Amniotic stem cell (primary cell): ENCODE measurements around the gene TLR6.
A peak's percentile ranks its signal among the peaks of the same experiment; 100 is the strongest.
"Not testable (repeated sequence)": the region's sequence is repeated elsewhere in the genome, so short reads cannot be mapped to it uniquely, and the experiment has no call there.

Experiments used
- DNase-seq: peaks from one replicate; lab custom pipeline; 2025; lab: John Stamatoyannopoulos, UW

Gene TLR6

GRCh38 chr4:38820329-38821061, 36.1 kb downstream of the TLR6 start:
- no peak for DNase-seq

DNA sequence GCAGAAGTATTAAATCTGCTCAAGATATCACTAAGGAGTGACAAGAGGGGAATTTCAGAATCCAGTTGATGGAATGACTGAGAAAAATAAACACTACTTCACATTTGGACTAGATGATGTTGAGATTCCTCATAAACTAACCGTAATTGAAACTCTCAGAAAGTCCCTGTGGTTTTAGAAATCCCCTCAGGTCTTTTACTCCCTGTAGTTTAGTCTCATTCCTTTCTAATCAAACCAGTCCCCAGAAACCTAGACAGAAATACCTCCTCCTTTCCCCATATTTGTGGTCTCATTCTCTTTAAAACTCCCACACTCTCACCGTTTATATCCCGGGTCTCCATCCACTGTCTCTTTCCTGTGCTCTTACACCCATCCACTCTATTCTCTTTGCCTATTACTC, 37.0 kb downstream of the TLR6 start:
- peak; percentile 4 for DNase-seq

DNA sequence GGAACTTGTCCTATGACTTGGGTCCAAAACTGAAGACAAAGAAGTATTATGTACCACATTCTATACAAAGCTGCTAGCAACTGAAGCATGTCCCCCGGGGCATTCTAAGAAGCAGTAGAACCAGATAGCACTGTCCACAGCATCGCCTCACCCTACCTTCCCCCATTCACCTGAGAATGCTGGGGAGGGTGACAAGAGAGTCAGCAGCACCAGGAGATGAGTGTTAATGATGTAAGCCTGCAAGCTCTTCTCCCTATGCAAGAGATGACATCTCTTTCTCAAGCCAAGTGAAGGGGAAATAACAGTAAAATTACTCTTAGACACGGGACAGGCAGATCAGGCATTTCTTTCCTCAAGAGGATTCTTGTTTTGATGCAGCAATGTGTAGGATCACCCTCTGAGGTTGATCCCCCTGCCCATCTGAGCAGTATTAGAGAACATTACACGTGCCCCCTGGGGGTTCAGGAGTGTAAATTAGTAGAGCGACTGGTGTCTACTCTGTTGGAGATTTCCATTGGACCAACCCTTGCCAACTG, 38.1 kb downstream of the TLR6 start:
- DNase-seq = no peak

- no peak for DNase-seq
These were observed 40.5 kb downstream of the TLR6 start for GRCh38 chr4:38815885-38816782.

DNA sequence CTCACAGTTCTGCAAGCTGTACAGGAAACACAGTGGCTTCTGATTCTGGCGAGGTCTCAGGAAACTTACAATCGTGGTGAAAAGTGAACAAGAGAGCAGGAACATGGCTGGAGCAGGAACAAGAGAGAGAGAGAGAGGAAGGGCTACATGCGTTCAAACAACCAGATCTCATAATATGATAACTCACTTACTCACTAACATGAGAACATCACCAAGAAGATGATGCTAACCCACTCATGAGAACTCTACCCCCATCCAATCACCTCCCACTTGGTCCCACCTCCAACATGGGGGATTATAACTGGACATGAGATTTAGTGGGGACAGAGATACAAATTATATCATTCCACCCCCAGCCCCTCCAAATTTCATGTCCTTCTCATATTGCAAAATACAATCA, 42.2 kb downstream of the TLR6 start:
- DNase-seq = no peak

DNA sequence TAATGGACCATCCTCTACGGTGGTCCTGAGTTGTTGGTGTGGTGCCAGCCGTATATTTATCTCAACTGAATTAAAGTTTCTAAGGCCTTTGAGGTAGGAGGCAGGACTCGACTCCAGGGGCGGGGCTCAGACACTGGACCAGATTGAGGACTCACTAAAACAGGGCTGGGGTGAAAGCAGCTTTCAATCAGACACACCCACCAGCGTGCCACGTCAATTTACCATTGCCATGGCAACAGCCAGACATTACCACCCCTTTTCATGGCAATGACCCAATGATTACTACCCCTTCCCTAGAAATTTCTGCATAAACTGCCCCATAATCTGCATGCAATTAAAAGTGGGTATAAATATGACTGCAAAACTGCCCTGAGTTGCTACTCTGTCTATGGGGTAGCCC, 45.3 kb downstream of the TLR6 start:
- DNase-seq = no peak

DNA sequence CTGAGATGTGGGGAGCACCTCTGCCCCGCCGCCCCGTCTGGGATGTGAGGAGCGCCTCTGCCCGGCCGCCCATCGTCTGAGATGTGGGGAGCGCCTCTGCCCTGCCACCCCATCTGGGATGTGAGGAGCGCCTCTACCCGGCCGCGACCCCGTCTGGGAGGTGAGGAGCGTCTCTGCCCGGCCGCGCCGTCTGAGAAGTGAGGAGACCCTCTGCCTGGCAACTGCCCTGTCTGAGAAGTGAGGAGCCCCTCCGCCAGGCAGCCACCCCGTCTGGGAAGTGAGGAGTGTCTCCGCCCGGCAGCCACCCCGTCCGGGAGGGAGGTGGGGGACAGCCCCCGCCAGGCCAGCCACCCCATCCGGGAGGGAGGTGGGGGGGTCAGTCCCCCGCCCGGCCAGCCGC, 49.2 kb downstream of the TLR6 start:
- DNase-seq = not testable (repeated sequence)

DNA sequence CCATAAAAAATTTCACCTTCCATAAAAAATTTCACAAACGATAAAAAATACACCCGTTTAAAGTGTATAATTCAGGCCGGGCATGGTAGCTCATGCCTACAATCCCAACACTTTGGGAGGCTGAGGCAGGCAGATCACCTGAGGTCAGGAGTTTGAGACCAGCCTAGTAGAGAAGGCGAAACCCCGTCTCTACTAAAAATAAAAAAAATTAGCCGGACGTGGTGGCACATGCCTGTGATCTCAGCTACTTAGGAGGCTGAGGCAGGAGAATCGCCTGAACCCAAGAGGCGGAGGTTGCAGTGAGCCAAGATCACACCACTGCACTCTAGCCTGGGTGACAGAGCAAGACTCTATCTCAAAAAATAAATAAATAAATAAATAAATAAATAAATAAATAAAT, 50.4 kb downstream of the TLR6 start:
- DNase-seq = not testable (repeated sequence)

DNA sequence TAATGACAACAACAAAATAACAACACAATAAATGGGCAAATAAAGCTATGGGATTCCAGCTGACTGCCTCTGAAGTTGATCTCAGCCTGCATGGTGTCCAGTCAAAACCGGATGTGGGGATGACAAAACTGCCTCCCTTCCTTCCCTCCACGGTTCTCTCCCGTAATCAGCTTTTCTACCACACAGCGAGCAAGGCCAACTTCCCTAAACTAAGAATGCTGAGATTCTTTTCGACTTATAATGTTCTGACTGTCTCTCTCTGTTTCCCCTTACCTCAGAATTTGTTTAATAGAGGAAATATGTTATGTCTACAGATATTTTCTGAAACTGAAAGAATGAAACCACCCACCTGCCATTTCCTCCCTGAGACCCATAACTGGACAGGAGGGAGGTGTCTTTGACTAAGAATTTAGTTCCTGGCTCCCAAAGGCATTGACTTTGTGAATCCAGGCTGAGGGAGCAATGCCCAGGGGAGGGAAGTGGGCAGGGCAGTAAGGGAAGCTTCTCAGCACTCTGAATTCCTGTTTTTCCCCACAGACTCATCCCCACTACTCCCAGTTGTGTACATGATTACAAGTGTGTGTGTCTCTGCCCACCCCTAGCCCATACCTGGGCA, 51.0 kb downstream of the TLR6 start:
- DNase-seq = no peak

- peak; percentile 25 for DNase-seq
These were observed 51.8 kb downstream of the TLR6 start, which contains the start of gene TLR1 for GRCh38 chr4:38804654-38805295. Gene TLR1 (minus strand): TSS chr4:38804791. CDS start chr4:38798831, 5,960 bp downstream.

GRCh38 chr4:38803833-38804653, 52.6 kb downstream of the TLR6 start:
- no peak for DNase-seq

DNA sequence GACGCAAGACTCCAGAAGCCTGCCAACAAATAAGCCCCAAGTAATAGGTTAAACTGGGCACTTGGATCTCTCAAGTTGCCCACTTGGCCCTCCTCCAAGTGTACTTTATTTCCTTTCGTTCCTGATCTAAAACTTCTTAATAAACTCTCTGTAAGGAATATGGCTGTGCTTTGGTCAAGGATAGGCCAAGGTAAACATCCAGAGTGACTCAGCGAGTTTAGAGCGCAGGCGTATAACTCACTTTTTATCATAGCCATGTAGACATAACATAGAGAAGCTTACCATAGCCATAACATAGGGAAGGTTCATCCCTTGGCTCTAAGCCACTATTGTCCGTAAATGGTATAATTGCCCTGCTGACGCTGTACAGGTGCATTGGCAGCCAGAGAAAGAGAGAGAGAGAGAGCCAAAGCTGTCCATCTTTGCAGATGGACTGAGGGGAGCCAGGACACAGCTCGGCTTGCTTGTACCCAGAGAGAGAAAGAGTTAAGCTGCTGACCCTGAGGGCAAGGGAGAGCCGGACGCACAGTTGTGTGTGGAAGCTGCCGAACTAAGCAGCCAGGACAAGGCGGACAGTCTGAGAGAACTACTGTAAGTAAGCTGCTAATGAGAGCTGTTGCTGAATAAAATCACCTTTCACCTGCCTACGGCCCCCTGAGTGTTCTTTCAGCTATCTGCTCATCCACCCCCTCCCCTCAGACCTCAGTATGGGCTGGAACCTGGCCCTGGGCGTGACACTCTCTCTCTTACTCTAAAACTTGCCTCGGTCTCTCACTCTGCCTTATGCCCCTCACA, 53.9 kb downstream of the TLR6 start:
- DNase-seq = no peak

DNA sequence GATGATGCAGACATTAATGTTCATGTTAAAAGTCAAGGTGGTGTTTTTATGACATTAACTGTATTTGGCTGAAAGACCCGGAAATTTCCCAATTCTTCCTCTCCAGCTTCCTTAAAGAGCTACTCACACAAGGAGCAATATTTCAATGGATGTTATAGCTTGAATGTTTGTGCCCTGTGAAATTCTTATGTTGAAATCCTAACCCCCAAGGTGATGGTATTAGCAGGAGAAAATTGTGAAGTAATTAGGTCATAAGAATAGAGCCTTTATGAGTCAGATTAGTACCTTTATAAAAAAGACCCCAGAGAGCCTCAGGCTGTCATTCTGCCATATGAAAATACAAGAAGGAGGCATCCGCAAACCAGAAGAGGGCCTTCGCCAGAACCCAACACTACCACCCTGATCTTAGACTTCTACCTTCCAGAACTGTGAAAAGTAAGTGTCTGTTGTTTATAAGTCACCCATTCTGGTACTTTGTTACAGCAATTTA, 55.6 kb downstream of the TLR6 start:
- no peak for DNase-seq

- no peak for DNase-seq
These were observed 56.3 kb downstream of the TLR6 start for GRCh38 chr4:38800366-38800765.

DNA sequence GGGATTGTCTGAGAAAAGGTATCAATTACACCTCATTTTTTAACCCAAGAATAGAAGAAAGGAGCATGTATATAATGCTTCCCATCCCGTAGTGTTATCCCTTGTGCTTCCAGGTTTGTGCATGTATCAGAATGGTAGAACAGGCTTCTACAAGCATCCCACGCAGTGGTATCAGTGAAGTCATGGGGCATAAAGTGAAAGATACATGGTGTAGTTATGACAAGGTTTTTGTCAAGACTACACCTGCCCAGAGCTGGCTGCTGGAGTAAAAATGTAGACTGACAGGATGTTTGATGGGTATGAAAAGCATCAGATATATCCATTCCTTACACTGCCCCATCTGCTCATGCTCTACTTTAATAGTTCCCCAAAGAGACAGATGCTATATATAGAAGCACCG, 61.5 kb downstream of the TLR6 start:
- no peak for DNase-seq

- no peak for DNase-seq
These were observed 62.6 kb downstream of the TLR6 start for GRCh38 chr4:38794051-38794450.

DNA sequence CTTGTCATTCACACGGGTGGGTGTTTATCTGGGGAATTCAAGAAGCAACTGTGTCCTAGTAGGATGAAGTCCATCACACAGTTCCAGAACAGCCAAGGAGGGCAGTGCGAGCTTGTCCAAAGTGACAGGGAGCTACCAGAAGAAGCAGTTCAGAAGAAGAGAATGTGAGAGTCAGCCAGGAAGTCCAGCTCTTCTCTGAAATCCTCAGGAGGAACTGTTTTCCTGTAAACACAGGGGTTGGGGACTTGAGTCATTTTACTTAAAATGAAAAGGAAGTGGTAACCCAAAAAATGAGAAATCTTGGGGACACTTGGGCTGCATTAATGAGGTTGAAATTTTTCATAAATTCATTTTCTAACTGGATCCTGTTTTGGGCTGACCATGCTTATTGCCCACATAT, 65.6 kb downstream of the TLR6 start:
- no peak for DNase-seq

DNA sequence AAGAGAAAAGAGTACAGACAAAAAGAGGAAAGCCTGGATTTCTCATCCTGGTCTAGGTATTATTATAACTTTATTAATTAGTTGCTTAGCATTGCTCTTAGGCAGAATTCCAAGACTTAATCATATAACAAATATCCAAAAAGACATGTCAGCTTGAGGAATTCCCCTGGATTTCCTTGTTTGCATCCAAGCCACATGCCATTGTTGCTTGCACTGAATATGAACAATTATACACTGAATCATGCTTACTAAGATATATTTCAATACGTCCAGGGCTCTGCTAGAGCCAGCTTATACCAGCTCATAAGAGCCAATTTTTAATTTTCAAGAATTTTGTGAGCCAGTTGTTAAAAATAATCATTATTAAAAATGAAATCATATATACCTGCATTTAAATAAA, 68.3 kb downstream of the TLR6 start:
- DNase-seq = no peak

GRCh38 chr4:38787693-38788092, 68.9 kb downstream of the TLR6 start:
- DNase-seq = no peak

DNA sequence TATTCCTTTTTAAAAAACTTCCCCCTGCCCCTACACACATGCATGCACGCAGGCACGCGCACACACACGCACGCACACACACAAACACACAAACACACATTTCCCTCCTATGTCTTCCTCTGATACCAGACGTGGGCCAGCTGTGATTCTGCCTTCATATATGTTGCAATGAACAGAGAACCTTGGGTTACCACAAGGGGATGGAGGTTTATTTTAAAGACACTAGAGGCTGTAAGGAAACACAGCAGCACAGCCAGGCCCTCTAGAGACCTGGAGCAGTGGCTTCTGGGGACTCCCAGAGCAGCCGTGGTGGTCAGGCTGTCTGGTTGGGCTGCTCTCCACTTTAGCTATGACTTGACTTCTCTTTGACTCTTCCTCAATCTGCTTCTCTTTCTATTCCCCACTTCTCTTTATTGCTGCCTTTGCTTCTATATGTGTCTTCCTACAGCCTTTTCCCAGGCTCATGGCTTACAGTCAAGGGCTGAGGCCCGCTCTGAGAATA, 70.7 kb downstream of the TLR6 start:
- no peak for DNase-seq
